ENCODE results near the gene OR4D2.

OR4D2 gene

DNA sequence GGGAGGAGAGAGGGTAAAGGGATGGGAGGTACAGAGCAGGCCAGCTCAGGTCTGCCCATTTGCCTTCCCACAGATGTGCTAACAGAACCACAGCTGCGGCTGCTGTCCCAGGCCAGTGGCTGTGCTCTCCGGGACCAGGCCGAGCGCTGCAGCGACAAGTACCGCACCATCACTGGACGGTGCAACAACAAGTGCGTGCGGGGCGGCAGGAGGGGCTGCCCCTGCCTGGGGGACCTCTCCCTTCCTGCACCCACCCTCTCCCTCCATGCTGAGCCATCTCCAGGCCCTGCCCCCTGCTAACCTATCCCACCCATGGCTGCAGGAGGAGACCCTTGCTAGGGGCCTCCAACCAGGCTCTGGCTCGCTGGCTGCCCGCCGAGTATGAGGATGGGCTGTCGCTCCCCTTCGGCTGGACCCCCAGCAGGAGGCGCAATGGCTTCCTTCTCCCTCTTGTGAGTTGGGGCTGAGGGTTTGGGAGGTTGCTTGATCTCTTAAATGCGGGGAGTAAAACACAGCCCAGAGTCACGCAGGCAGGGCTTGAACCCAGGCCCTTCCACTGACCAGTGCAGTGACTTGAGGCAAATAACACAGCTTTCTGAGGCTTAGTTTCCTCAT is 27.0 kb downstream of the OR4D2 start:
- H3K9me3 ChIP-seq (ENCODE audit: low read length), result no peaks in the 10 kb centered on the region
- H3K27ac ChIP-seq (ENCODE audit: low read depth, low read length), result no peak overlapping the region
- H3K9ac ChIP-seq (ENCODE audit: low read length), result no peak overlapping the region
- H3K4me3 ChIP-seq (ENCODE audit: low read depth in 1 of 2, low read length in 2 of 2), result no peak overlapping the region
- H3K36me3 ChIP-seq (ENCODE audit: insufficient read depth, low read length), result no peaks in the 10 kb centered on the region
- H3K4me1 ChIP-seq (ENCODE audit: insufficient read depth, low read length), result no peaks in the 10 kb centered on the region
- peaks cover 7 to 23% of the 10 kb centered on the region in 2 donors for H3K27me3 ChIP-seq (ENCODE audit: control insufficient read depth in 1 of 2, insufficient read depth in 2 of 2, low read length in 2 of 2)

DNA sequence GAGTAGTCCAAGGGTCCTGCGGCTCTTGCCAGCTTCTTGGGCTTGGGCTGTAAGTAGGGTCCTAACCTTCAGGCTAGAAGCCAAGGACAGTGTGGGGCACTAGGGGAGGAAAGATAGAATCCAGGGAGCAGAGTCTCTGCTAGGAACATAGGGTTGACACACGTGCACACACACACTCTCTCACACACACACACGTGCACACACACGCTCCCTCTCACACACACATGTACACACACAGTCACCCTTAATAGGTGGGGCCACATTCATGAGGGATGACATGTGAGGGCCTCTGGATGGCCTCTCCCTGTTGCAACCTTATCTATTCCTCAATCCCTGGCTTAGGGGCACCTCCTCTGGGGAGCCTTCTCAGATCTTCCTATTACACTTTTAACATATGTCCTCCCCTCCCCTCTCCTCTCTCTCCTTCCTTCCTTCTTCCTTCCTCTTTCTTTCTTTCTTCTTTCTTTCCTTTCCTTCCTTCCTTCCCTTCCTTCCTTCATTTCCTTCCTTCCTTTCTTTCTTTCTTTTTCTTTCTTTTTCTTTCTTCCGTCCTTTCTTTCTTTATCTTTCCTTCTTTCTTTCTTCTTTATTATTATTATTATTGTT is 28.8 kb downstream of the OR4D2 start:
- no peak overlapping the region for H3K27ac ChIP-seq (ENCODE audit: low read depth, low read length)
- H3K4me3 ChIP-seq (ENCODE audit: low read depth in 1 of 2, low read length in 2 of 2), result no peak overlapping the region
- no peaks in the 10 kb centered on the region for H3K9me3 ChIP-seq (ENCODE audit: low read length)
- H3K9ac ChIP-seq (ENCODE audit: low read length), result no peak overlapping the region
- H3K36me3 ChIP-seq (ENCODE audit: insufficient read depth, low read length), result no peaks in the 10 kb centered on the region
- H3K4me1 ChIP-seq (ENCODE audit: insufficient read depth, low read length), result no peaks in the 10 kb centered on the region
- peaks cover 7 to 14% of the 10 kb centered on the region in 2 donors for H3K27me3 ChIP-seq (ENCODE audit: control insufficient read depth in 1 of 2, insufficient read depth in 2 of 2, low read length in 2 of 2)

GRCh38 chr17:58196610-58197009 is 29.8 kb downstream of the OR4D2 start:
- Histone ChIP-seq H3K4me1 (ENCODE audit: insufficient read depth, low read length) (no peaks in the 10 kb centered on the region), H3K4me3 (ENCODE audit: low read depth in 1 of 2, low read length in 2 of 2) (no peak overlapping the region), H3K27me3 (ENCODE audit: control insufficient read depth in 1 of 2, insufficient read depth in 2 of 2, low read length in 2 of 2) (peaks cover 7 to 9% of the 10 kb centered on the region in 2 donors), H3K27ac (ENCODE audit: low read depth, low read length) (no peak overlapping the region), H3K9ac (ENCODE audit: low read length) (no peak overlapping the region), H3K36me3 (ENCODE audit: insufficient read depth, low read length) (no peaks in the 10 kb centered on the region), H3K9me3 (ENCODE audit: low read length) (no peaks in the 10 kb centered on the region)

DNA sequence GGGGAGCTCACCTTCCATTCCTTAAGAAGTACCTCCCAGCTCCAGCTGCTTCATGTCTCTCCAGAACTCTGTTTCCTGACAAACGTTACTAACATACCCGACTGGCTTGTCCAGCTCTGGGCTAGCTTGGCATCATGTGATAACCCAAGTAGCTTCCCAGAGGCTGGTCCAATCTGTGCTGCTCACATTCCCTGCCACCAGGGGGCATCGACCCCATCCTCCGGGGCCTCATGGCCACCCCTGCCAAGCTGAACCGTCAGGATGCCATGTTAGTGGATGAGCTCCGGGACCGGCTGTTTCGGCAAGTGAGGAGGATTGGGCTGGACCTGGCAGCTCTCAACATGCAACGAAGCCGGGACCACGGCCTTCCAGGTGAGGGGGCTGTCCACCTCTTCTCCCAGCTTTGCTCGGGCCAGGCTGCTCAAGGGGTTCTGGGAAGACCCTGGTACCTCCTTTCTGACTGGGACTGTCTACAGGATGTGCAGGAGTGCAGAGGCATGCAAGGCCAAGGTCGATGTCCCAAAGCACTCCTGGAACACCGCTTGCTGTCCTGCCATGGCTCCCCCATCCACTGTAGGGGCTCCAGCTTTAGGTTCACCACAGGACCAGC is 33.3 kb downstream of the OR4D2 start:
- Histone ChIP-seq H3K9ac (ENCODE audit: low read length) (no peak overlapping the region), H3K27me3 (ENCODE audit: control insufficient read depth in 1 of 2, insufficient read depth in 2 of 2, low read length in 2 of 2) (peaks cover 0 to 9% of the 10 kb centered on the region in 2 donors), H3K9me3 (ENCODE audit: low read length) (no peaks in the 10 kb centered on the region), H3K36me3 (ENCODE audit: insufficient read depth, low read length) (no peaks in the 10 kb centered on the region), H3K27ac (ENCODE audit: low read depth, low read length) (no peak overlapping the region), H3K4me1 (ENCODE audit: insufficient read depth, low read length) (no peaks in the 10 kb centered on the region), H3K4me3 (ENCODE audit: low read depth in 1 of 2, low read length in 2 of 2) (no peak overlapping the region)

GRCh38 chr17:58202859-58203258 is 36.1 kb downstream of the OR4D2 start:
- no peaks in the 10 kb centered on the region for H3K4me1 ChIP-seq (ENCODE audit: insufficient read depth, low read length)
- no peak overlapping the region for H3K27ac ChIP-seq (ENCODE audit: low read depth, low read length)
- peaks cover 17% of the 10 kb centered on the region for H3K36me3 ChIP-seq (ENCODE audit: insufficient read depth, low read length)
- no peaks in the 10 kb centered on the region for H3K9me3 ChIP-seq (ENCODE audit: low read length)
- no peak overlapping the region for H3K4me3 ChIP-seq (ENCODE audit: low read depth in 1 of 2, low read length in 2 of 2)
- peaks cover 0 to 9% of the 10 kb centered on the region in 2 donors for H3K27me3 ChIP-seq (ENCODE audit: control insufficient read depth in 1 of 2, insufficient read depth in 2 of 2, low read length in 2 of 2)
- no peak overlapping the region for H3K9ac ChIP-seq (ENCODE audit: low read length)

DNA sequence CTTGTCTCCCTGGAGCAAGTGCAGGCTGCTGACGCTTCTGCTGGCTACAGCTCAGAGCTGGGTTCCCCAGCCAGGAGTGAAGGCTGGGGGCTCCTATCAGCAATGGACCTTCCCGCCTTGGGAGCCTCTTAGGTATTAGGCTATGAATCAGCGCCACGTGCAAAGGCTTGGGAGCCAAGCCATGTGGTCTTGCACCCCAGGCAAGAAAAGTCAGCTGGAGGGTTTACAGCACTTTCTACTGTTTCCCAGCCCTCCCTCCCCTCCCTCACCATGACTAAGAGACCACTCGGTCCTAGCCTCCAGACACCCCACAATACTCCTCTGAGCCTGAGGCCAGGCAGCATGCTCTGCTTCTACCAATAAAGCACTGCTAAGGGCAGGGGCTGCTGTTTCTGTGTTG is 38.0 kb downstream of the OR4D2 start:
- Histone ChIP-seq H3K27ac (ENCODE audit: low read depth, low read length) (no peak overlapping the region), H3K9me3 (ENCODE audit: low read length) (no peaks in the 10 kb centered on the region), H3K9ac (ENCODE audit: low read length) (no peak overlapping the region), H3K4me1 (ENCODE audit: insufficient read depth, low read length) (no peaks in the 10 kb centered on the region), H3K27me3 (ENCODE audit: control insufficient read depth in 1 of 2, insufficient read depth in 2 of 2, low read length in 2 of 2) (no peaks in the 10 kb centered on the region), H3K36me3 (ENCODE audit: insufficient read depth, low read length) (peaks cover 28% of the 10 kb centered on the region), H3K4me3 (ENCODE audit: low read depth in 1 of 2, low read length in 2 of 2) (no peak overlapping the region)

DNA sequence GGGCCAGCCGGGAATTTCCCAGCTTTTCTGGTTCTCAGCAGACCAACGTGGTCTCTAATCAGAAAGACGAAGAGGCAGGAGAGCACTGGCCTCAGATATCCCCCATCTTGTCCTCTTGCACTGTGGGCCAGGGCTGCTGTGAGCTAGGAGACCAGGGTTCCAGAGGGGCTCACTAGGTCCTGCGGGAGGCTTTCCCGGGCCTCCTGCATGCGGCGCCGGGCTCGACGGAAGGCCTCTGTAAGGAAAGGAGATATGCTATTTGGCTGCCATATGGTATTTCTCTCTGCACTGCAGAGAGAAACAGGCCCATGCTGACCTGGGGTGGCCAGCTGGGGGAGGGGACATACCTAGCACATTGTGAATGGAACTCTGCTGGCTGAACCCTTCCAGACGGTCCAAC is 39.2 kb downstream of the OR4D2 start:
- no peak overlapping the region for H3K9ac ChIP-seq (ENCODE audit: low read length)
- no peak overlapping the region for H3K27ac ChIP-seq (ENCODE audit: low read depth, low read length)
- H3K4me3 ChIP-seq (ENCODE audit: low read depth in 1 of 2, low read length in 2 of 2), result no peak overlapping the region
- peaks cover 39% of the 10 kb centered on the region for H3K36me3 ChIP-seq (ENCODE audit: insufficient read depth, low read length)
- H3K9me3 ChIP-seq (ENCODE audit: low read length), result no peaks in the 10 kb centered on the region
- no peaks in the 10 kb centered on the region for H3K4me1 ChIP-seq (ENCODE audit: insufficient read depth, low read length)
- H3K27me3 ChIP-seq (ENCODE audit: control insufficient read depth in 1 of 2, insufficient read depth in 2 of 2, low read length in 2 of 2), result no peaks in the 10 kb centered on the region

GRCh38 chr17:58207451-58207850 is 40.7 kb downstream of the OR4D2 start:
- H3K4me3 ChIP-seq (ENCODE audit: low read depth in 1 of 2, low read length in 2 of 2), result no peak overlapping the region
- no peaks in the 10 kb centered on the region for H3K27me3 ChIP-seq (ENCODE audit: control insufficient read depth in 1 of 2, insufficient read depth in 2 of 2, low read length in 2 of 2)
- H3K4me1 ChIP-seq (ENCODE audit: insufficient read depth, low read length), result no peaks in the 10 kb centered on the region
- H3K36me3 ChIP-seq (ENCODE audit: insufficient read depth, low read length), result peaks cover 49% of the 10 kb centered on the region
- no peaks in the 10 kb centered on the region for H3K9me3 ChIP-seq (ENCODE audit: low read length)
- no peak overlapping the region for H3K27ac ChIP-seq (ENCODE audit: low read depth, low read length)
- H3K9ac ChIP-seq (ENCODE audit: low read length), result no peak overlapping the region

DNA sequence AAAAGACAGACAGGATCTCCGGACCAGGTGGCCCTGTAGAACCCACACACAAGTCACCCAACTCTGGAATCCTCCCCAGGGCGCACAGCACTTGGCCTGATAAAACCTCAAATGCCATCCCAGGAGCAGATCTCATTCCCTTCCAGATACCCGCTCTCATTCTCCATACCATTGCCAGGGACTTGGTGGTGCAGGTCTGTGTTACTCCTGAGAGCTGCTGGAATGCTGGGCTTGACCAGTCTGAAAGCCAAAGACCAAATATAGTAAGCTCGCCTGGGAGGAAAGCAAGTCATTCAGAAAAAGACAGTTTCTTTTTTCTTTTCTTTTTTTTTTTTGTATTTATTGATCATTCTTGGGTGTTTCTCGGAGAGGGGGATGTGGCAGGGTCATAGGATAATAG is 41.6 kb downstream of the OR4D2 start:
- Histone ChIP-seq H3K4me3 (ENCODE audit: low read depth in 1 of 2, low read length in 2 of 2) (no peak overlapping the region), H3K4me1 (ENCODE audit: insufficient read depth, low read length) (no peaks in the 10 kb centered on the region), H3K36me3 (ENCODE audit: insufficient read depth, low read length) (peaks cover 57% of the 10 kb centered on the region), H3K27ac (ENCODE audit: low read depth, low read length) (no peak overlapping the region), H3K9ac (ENCODE audit: low read length) (no peak overlapping the region), H3K9me3 (ENCODE audit: low read length) (no peaks in the 10 kb centered on the region), H3K27me3 (ENCODE audit: control insufficient read depth in 1 of 2, insufficient read depth in 2 of 2, low read length in 2 of 2) (no peaks in the 10 kb centered on the region)

- Histone ChIP-seq H3K4me3 (ENCODE audit: low read depth in 1 of 2, low read length in 2 of 2) (no peak overlapping the region), H3K9me3 (ENCODE audit: low read length) (no peaks in the 10 kb centered on the region), H3K36me3 (ENCODE audit: insufficient read depth, low read length) (peaks cover 65% of the 10 kb centered on the region), H3K27ac (ENCODE audit: low read depth, low read length) (no peak overlapping the region), H3K4me1 (ENCODE audit: insufficient read depth, low read length) (no peaks in the 10 kb centered on the region), H3K9ac (ENCODE audit: low read length) (no peak overlapping the region), H3K27me3 (ENCODE audit: control insufficient read depth in 1 of 2, insufficient read depth in 2 of 2, low read length in 2 of 2) (no peaks in the 10 kb centered on the region)
Measured at GRCh38 chr17:58210922-58211321, 44.1 kb downstream of the OR4D2 start.

GRCh38 chr17:58215685-58216084 is 48.9 kb downstream of the OR4D2 start:
- Histone ChIP-seq H3K27ac (ENCODE audit: low read depth, low read length) (no peak overlapping the region), H3K27me3 (ENCODE audit: control insufficient read depth in 1 of 2, insufficient read depth in 2 of 2, low read length in 2 of 2) (no peaks in the 10 kb centered on the region), H3K9me3 (ENCODE audit: low read length) (no peaks in the 10 kb centered on the region), H3K9ac (ENCODE audit: low read length) (no peak overlapping the region), H3K4me1 (ENCODE audit: insufficient read depth, low read length) (peaks cover 7% of the 10 kb centered on the region), H3K4me3 (ENCODE audit: low read depth in 1 of 2, low read length in 2 of 2) (no peak overlapping the region), H3K36me3 (ENCODE audit: insufficient read depth, low read length) (peaks cover 38% of the 10 kb centered on the region)

GRCh38 chr17:58217766-58218165 is 51.0 kb downstream of the OR4D2 start:
- no peak overlapping the region for H3K4me3 ChIP-seq (ENCODE audit: low read depth in 1 of 2, low read length in 2 of 2)
- no peak overlapping the region for H3K9ac ChIP-seq (ENCODE audit: low read length)
- peaks cover 23% of the 10 kb centered on the region for H3K36me3 ChIP-seq (ENCODE audit: insufficient read depth, low read length)
- no peaks in the 10 kb centered on the region for H3K9me3 ChIP-seq (ENCODE audit: low read length)
- no peak overlapping the region for H3K27ac ChIP-seq (ENCODE audit: low read depth, low read length)
- peaks cover 7% of the 10 kb centered on the region for H3K4me1 ChIP-seq (ENCODE audit: insufficient read depth, low read length)
- no peaks in the 10 kb centered on the region for H3K27me3 ChIP-seq (ENCODE audit: control insufficient read depth in 1 of 2, insufficient read depth in 2 of 2, low read length in 2 of 2)

Data from muscle layer of colon (tissue), 2 donors.